Mononuclear cell (primary cell): ENCODE measurements around the gene PTPRM. TPM values are rescaled to one million over a fixed set of nuclear protein-coding genes. Genes with fewer than 3 reads are reported as not detected.

Source experiments
- H3K27me3 ChIP-seq: 2 replicates; pipeline ENCODE4 v1.6.0; 2011; ENCODE audit warnings: low read length, control low read depth; ENCODE audit not compliant: insufficient read depth
- H3K4me1 ChIP-seq: 2 replicates; pipeline ENCODE4 v1.5.1; 2011; ENCODE audit warnings: mild to moderate bottlenecking, low read length, control low read depth; ENCODE audit not compliant: insufficient read depth
- H3K4me3 ChIP-seq: 2 replicates; pipeline ENCODE4 v1.5.1; 2011; ENCODE audit warnings: mild to moderate bottlenecking, low read length, moderate library complexity
- H3K9me3 ChIP-seq: 2 replicates; pipeline ENCODE4 v1.5.1; 2011; ENCODE audit warnings: low read depth, mild to moderate bottlenecking, control low read depth, low read length
- total RNA-seq: library from RNA; depleted of rRNA; stranded (reverse); fragments of >200 nt; gene quantifications from one replicate; pipeline ENCODE4 v1.2.3, GENCODE V29; 2012

PTPRM gene
- total RNA-seq, 1 donor, result 8.0 TPM

- no peaks in the 10 kb centered on the region for H3K4me1 ChIP-seq
- H3K4me3 ChIP-seq, result no peak overlapping the region
- H3K9me3 ChIP-seq, result no peaks in the 10 kb centered on the region
- H3K27me3 ChIP-seq, result no peaks in the 10 kb centered on the region
Observed at GRCh38 chr18:7647500-7647899, 80.4 kb downstream of the PTPRM start.

DNA sequence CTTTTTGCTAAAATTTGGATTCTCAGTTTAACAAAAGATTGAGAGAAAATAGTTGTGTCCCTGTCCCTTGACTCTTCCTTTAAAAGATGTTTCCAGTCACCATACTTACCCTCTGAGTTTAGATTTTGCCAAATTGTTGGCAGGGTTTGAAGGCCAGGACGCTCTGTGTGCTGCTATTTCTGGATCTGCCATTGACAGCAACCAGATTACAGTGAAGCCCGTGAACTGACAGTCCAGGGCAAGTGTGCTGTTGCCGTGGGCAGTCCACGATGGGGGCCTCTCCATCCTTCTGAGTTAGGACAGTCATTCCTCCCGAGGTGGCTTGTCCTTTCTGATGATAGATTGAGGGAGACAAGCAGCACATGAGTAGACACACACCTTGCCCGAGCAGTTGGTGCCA lies 89.9 kb downstream of the PTPRM start:
- no peak overlapping the region for H3K4me3 ChIP-seq
- H3K4me1 ChIP-seq, result no peaks in the 10 kb centered on the region
- H3K27me3 ChIP-seq, result no peaks in the 10 kb centered on the region
- no peaks in the 10 kb centered on the region for H3K9me3 ChIP-seq

GRCh38 chr18:7657937-7658336 lies 90.8 kb downstream of the PTPRM start:
- Histone ChIP-seq H3K9me3 (no peaks in the 10 kb centered on the region), H3K4me3 (no peak overlapping the region), H3K27me3 (no peaks in the 10 kb centered on the region), H3K4me1 (no peaks in the 10 kb centered on the region)

DNA sequence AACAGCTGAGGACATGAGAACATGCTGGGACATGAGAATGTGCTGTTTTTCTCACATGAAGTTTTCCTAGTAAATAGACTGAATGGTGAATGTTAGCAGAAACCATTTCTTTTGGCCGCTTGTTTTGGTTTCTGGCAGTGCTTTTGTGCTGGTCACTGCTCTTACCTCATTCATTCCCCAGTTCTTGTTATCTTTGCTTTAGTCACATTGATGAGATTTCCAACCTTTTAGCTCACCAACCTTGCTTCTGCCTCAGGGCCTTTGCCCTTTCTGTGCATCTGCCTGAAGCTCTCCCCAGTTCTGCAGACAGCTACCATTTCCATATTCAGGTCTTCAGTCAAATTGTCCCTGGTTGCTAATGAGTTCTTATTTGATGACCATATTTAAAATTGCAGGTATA lies 91.6 kb downstream of the PTPRM start:
- Histone ChIP-seq H3K9me3 (no peaks in the 10 kb centered on the region), H3K27me3 (no peaks in the 10 kb centered on the region), H3K4me1 (no peaks in the 10 kb centered on the region), H3K4me3 (no peak overlapping the region)

GRCh38 chr18:7661207-7661606 lies 94.1 kb downstream of the PTPRM start:
- no peak overlapping the region for H3K4me3 ChIP-seq
- H3K27me3 ChIP-seq, result no peaks in the 10 kb centered on the region
- H3K4me1 ChIP-seq, result no peaks in the 10 kb centered on the region
- no peaks in the 10 kb centered on the region for H3K9me3 ChIP-seq

DNA sequence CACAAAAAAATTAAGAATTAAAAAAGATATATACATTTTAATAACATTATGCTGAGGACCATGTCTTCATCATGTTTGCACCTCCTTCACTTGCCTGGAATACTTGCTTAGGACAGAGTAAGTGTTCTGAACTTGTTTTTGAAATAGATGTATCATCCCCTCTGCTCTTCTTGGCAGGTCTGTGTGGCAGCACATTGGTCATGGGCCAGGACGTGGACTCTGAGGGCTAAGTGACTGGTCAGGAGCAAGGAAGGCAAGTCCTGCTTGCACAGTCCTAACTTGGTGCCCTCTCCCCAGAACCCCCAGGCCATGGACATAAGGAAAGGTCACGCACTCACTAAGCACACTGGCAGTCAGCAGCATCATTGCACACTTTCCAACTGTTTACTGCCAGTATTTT lies 95.8 kb downstream of the PTPRM start:
- H3K4me3 ChIP-seq, result no peak overlapping the region
- no peaks in the 10 kb centered on the region for H3K27me3 ChIP-seq
- no peaks in the 10 kb centered on the region for H3K4me1 ChIP-seq
- H3K9me3 ChIP-seq, result no peaks in the 10 kb centered on the region

DNA sequence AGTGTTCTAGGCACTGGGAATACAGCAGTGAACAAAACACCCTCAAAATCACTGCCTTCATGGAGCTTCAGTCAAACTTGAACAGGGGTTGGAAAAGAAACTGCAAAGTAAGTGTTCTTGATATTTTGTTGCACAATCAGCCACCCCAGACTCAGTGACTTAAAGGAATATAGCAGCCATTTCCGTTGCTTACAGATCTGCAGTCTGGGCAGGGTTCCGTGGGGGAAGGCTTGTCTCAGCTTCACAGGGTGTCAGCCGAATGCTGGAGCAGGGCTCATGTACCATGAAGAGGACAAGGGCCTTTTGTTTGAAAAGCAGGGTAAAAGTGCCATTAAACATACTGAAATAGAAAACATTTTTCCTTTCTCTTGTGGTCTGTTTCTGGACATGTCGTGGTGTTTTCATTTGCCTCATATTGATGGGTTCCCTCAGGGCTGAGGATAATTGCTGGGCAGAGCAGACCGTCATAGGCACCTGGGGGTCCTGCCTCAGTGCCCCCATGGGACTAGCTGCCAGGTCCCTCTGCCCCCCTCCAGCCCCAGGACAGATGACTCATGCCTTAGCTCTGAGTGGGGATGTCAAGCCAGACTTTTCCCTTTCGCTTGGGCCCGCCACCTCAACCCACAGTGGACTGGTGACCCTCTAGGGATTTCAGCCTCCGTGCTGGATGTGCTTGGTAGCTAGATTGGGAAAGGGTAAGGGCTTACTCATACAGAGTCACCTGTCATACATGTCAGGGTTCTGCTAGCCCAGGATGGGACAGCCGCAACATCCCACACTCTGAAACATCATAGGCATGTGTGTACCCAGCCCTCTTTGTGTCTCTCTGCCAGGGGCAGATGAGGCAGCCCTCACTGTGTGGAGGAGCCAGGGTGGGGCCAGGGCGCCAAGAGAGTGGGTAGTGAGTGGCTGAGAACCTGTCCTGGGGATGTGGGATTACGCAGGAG lies 96.5 kb downstream of the PTPRM start:
- no peaks in the 10 kb centered on the region for H3K27me3 ChIP-seq
- H3K4me3 ChIP-seq, result no peak overlapping the region
- H3K9me3 ChIP-seq, result no peaks in the 10 kb centered on the region
- no peaks in the 10 kb centered on the region for H3K4me1 ChIP-seq

- H3K9me3 ChIP-seq, result no peaks in the 10 kb centered on the region
- H3K4me1 ChIP-seq, result no peaks in the 10 kb centered on the region
- no peak overlapping the region for H3K4me3 ChIP-seq
- H3K27me3 ChIP-seq, result no peaks in the 10 kb centered on the region
Observed at GRCh38 chr18:7666195-7666776, 99.2 kb downstream of the PTPRM start.

DNA sequence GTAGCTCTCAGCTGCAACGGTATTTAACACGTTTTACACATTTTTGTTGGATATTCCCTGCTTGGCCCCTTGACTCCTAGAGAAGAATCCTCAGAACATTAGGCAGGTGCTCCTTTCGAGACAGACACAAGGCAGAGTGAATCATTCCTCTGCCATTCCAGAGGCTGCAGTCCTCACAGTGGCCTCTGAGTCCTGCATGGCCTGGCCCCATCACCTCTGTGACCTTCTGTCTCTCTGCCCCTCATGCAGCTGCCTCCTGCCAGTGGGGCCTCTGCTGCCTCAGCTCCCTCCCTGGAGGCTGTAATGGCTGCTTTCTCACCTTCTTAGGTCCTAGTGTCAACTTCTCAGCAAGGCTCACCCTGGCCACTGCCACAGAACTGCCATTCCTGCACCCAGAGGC lies 101.3 kb downstream of the PTPRM start:
- Histone ChIP-seq H3K27me3 (no peaks in the 10 kb centered on the region), H3K9me3 (no peaks in the 10 kb centered on the region), H3K4me1 (no peaks in the 10 kb centered on the region), H3K4me3 (no peak overlapping the region)

- Histone ChIP-seq H3K27me3 (no peaks in the 10 kb centered on the region), H3K9me3 (no peaks in the 10 kb centered on the region), H3K4me1 (no peaks in the 10 kb centered on the region), H3K4me3 (no peak overlapping the region)
Observed at GRCh38 chr18:7669361-7669760, 102.2 kb downstream of the PTPRM start.

GRCh38 chr18:7671105-7671504 lies 104.0 kb downstream of the PTPRM start:
- H3K4me1 ChIP-seq, result no peaks in the 10 kb centered on the region
- H3K4me3 ChIP-seq, result no peak overlapping the region
- H3K9me3 ChIP-seq, result no peaks in the 10 kb centered on the region
- no peaks in the 10 kb centered on the region for H3K27me3 ChIP-seq

DNA sequence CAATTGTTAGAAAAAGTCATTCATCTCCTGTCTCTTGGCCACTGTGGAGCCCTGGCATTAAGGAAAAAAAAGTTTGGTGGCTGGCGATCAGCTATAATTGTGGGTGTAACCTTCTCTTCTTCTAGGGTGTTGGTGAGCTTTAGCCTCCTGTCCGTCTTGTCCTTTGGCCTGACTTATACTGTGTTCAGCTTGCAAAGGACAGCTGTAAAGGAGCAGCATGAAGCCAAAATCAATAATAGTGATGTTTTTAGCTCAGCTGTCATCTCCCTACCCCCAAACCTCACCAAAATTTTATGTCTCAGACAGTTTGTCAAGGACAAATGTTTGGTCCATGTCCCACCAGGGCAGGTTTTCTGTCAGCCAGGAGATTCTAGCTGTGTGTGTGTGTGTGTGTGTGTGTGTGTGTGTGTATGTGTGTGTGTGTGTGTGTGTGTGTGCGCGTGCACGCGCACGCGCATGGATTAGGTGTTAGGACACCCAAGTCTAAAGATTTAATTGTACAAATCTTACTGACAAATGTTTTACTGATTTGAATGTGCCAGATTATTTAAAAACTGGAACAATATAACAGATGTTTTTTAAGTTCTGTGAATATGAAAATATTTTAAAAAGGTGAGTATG lies 109.2 kb downstream of the PTPRM start:
- Histone ChIP-seq H3K9me3 (no peaks in the 10 kb centered on the region), H3K4me3 (no peak overlapping the region), H3K4me1 (no peaks in the 10 kb centered on the region), H3K27me3 (no peaks in the 10 kb centered on the region)

- H3K27me3 ChIP-seq, result no peaks in the 10 kb centered on the region
- no peak overlapping the region for H3K4me3 ChIP-seq
- no peaks in the 10 kb centered on the region for H3K9me3 ChIP-seq
- no peaks in the 10 kb centered on the region for H3K4me1 ChIP-seq
Observed at GRCh38 chr18:7677001-7677400, 109.9 kb downstream of the PTPRM start.

- Histone ChIP-seq H3K27me3 (no peaks in the 10 kb centered on the region), H3K9me3 (no peaks in the 10 kb centered on the region), H3K4me1 (no peaks in the 10 kb centered on the region), H3K4me3 (no peak overlapping the region)
Observed at GRCh38 chr18:7677424-7677823, 110.3 kb downstream of the PTPRM start.

GRCh38 chr18:7678389-7678788 lies 111.3 kb downstream of the PTPRM start:
- Histone ChIP-seq H3K9me3 (no peaks in the 10 kb centered on the region), H3K27me3 (no peaks in the 10 kb centered on the region), H3K4me1 (no peaks in the 10 kb centered on the region), H3K4me3 (no peak overlapping the region)
